ENCODE data around the gene IL16. TPM values are rescaled to one million over a fixed set of nuclear protein-coding genes. Genes with fewer than 3 reads are reported as not detected.

The IL16 gene
- total and polyA plus RNA-seq, 9 of the 15 experiments (the other 6 are each of a cell fraction or from before 2014, with no cell fraction given): 1.4 to 18.8 (median 10.6) TPM

GRCh38 chr15:81339851-81340250 lies 143.2 kb downstream of the IL16 start (continued):
- TF ChIP-seq RB1 (IDR thresholded peaks at IDR 0.05; ENCODE audit: low read depth) (no peak), ZBTB33 (CRISPR knock-in tag; IDR thresholded peaks at IDR 0.05) (no peak), SUPT5H (IDR thresholded peaks at IDR 0.05) (no peak), NR2F6 (CRISPR knock-in tag; IDR thresholded peaks at IDR 0.05) (no peak), CXXC5 (CRISPR knock-in tag; IDR thresholded peaks at IDR 0.05) (no peak), SRSF1 (IDR thresholded peaks at IDR 0.05; ENCODE audit: low read depth, low read length) (no peak)

- ChIA-PET POLR2A (interaction anchor here (1.2 kb wide), 1 partner anchor 9 kb away, joined by 4 read pairs; no protein-coding TSS in a partner anchor), CTCF (ENCODE audit: low intra/inter-chr PET ratio) (no interaction called here)
- no peaks in the 10 kb centered on the region for H3K9me3 ChIP-seq (replicated peaks; ENCODE audit: control insufficient read depth, insufficient read depth, low read depth, low read length)
- no peaks in the 10 kb centered on the region for H3K36me3 ChIP-seq (ENCODE audit: control insufficient read depth, insufficient read depth, low read length)
- ATAC-seq (no peak), DNase-seq (ENCODE audit: extremely low read depth in 1 of 4, low spot score in 3 of 4) (no peak), FAIRE-seq (no peak)
- no peak overlapping the region for H3K4me2 ChIP-seq (ENCODE audit: insufficient read depth, low read length)
- WGBS (ENCODE audit: insufficient coverage, low coverage, missing lambda C conversion rate): 0% methylated on average over 4 of the region's 4 CpGs
- no peaks in the 10 kb centered on the region; the same call in 1 of the 2 replicates for H4K20me1 ChIP-seq (replicated peaks; ENCODE audit: control insufficient read depth, insufficient read depth, low read length)
- H3K4me1 ChIP-seq (replicated peaks in 1 of 2; ENCODE audit: control insufficient read depth in 2 of 2, insufficient read depth in 2 of 2, low read length in 2 of 2): no peaks in the 10 kb centered on the region
- H3K4me3 ChIP-seq: no peak overlapping the region
- in situ Hi-C loops (cut with MboI): no loop called here
- H3K79me2 ChIP-seq (ENCODE audit: control insufficient read depth, insufficient read depth, low read length): no peaks in the 10 kb centered on the region
- peaks cover 2 to 23% of the 10 kb centered on the region in 2 experiments; a peak in 4 of 5 replicates for H3K27me3 ChIP-seq (ENCODE audit: control insufficient read depth in 2 of 2, insufficient read depth in 2 of 2, low read length in 2 of 2)
- no peak overlapping the region for H3K27ac ChIP-seq (ENCODE audit: extremely low read depth, low read depth, low read length)
- intact Hi-C loops (cut with micrococcal nuclease): no loop called here
- BruUV-seq (replicated peaks): no TSS peak
- H2AFZ ChIP-seq (ENCODE audit: low read depth, low read length): no peak overlapping the region
- H3K9ac ChIP-seq (ENCODE audit: insufficient read depth in 1 of 2, low read depth in 2 of 2, low read length in 2 of 2): no peak overlapping the region
- no peaks in the 10 kb centered on the region for H3K9me1 ChIP-seq (ENCODE audit: control insufficient read depth, insufficient read depth, low read length)
- no peak for TF ChIP-seq TBL1XR1 (IDR thresholded peaks at IDR 0.05; ENCODE audit: low read length in 2 of 2)
- TF ChIP-seq NEUROD1 (IDR thresholded peaks at IDR 0.05; ENCODE audit: borderline replicate concordance, low read depth, low read length, partially characterized antibody): no peak
- no peak for TF ChIP-seq ZBTB2 (IDR thresholded peaks at IDR 0.05)
- no peak for TF ChIP-seq ZC3H4 (CRISPR knock-in tag; IDR thresholded peaks at IDR 0.05; ENCODE audit: borderline replicate concordance)
- TF ChIP-seq SRSF7 (optimal IDR thresholded peaks at IDR 0.05; ENCODE audit: low read depth, low read length): no peak
These were observed 144.7 kb downstream of the IL16 start for GRCh38 chr15:81341351-81341750.
